Mesenteric fat pad (tissue), 1 donor: ENCODE results near the gene HES4. TPM values are rescaled to one million over a fixed set of nuclear protein-coding genes. Genes with fewer than 3 reads are reported as not detected.
"Not testable (repeated sequence)": the region's sequence is repeated elsewhere in the genome, so short reads cannot be mapped to it uniquely, and the experiment has no call there.

Experiments
- DNase-seq: peaks from one replicate; pipeline ENCODE4 v3.0.0-alpha.2; 2020; ENCODE audit warnings: low spot score
- total RNA-seq: library from RNA; stranded (reverse); fragmentation: NEBNext Ultra II Directional; extraction: Animal tissue kit (Norgen Biotek cat#: 25700); gene quantifications from one replicate; pipeline ENCODE4 v1.2.1, GENCODE V29; 2021
- donor health status: DM: yes; HTN: yes; CAD: no.

The HES4 gene
- total RNA-seq, 1 donor from 2014 or later: 25.5 TPM

DNA sequence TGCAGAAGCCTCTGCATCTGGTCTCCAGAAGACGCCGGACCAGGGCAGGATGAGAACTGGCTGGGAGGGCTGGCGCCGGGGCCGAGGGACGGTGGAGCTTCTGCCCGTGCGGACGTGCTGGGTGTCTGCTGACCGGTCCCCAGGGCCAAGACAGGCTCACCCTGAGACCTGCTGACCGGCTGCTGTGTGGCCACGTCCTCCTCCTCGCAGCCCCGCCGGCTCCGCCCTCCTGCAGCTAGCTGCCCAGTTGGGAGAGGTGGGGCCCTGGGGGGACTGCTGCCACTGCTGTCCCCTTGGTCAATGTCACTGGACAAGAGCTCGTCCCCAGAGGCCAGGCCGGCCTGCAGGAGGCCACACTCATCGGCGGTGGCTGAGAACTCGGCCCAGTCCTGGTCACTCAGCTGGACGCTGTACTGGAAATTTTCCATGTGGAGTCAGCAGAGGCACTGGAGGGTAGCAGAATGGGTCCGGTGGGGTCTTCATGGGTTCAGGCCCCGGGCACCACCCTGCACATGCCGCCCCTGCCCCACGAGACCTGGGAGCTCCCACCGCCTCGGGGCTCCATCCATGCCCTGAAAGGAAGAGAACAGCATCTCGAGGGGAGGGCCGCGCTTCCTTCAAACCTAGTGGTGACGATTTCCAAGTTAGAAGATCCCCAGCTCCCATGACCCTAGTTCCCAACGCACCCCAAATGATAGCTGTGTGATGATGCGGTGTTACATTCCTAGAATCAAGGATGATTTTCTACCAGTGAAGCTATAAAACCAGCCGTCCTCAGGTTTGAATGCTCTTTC lies 19.1 kb downstream of the HES4 start:
- DNase-seq: no peak

- DNase-seq: no peak
These were observed 19.7 kb downstream of the HES4 start for GRCh38 chr1:980137-980571.

GRCh38 chr1:979744-980072 lies 20.2 kb downstream of the HES4 start:
- DNase-seq: no peak

DNA sequence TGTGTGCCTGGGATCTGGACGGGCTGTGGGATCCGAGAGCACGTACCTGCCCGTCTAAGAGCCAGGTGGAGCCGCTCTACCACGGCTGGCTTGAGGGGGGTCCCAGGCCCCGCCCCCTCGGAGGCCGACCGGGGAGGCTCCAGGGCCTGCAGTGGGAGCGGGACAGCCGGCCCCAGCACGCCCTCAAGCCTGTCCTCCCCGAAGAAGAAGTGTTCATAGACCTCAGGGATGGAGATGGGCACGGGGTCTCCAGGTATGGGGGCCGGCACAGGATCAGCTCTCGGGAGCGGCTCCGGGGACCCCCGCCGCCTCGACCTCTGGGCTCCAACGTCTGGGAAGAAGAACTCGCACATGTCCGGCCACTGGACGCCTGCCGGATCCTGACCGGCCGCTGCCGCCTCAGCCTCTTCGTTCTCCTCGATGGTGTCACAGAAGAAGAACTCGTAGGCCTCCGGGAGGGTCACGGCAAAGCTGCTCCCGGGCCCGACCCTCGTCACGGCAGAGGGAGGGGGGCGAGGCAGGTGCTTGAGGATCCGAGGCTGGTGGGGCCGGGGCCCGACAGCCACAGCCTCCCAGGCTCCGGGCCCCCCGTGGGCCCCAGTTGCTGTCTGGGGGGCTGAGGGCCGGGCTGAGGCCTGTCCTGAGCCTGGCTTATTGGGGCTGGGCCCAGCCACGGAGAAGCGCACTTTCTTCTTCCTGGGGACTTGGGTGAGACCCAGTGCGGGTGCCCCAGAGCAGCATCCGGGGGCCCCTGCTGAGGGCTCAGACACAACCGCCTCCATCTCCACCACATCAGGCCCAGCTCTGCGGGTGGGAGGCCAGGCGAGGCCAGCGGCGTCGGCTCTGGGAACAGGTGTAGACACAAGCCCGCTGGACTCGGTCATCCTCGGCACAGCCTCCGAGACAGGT lies 20.8 kb downstream of the HES4 start:
- no peak for DNase-seq

- DNase-seq: no peak
These were observed 21.6 kb downstream of the HES4 start for GRCh38 chr1:978069-978834.

- DNase-seq: not testable (repeated sequence)
These were observed 23.1 kb downstream of the HES4 start for GRCh38 chr1:976791-977190.

GRCh38 chr1:975896-976683 lies 23.8 kb downstream of the HES4 start:
- DNase-seq: no peak

DNA sequence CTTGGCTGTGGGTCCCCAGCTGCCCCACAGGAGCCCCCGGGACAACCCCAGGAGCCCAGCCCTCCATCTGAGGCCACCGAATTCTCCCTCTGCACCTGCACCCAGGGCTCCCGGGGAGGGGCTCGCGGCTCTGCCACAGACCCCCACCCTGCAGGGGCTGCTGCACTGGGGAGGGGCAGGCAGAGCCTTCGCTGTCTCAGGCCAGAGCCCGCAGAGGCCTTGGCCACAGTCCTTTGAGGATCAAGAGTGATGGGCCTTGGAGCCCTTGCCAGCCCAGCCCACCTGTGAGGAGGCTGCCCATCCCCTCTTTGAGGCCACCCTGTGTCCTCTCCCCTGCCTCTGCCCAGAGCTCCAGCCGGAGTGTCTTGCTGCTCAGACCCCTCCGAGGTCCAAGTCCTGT lies 24.5 kb downstream of the HES4 start:
- DNase-seq: no peak

DNA sequence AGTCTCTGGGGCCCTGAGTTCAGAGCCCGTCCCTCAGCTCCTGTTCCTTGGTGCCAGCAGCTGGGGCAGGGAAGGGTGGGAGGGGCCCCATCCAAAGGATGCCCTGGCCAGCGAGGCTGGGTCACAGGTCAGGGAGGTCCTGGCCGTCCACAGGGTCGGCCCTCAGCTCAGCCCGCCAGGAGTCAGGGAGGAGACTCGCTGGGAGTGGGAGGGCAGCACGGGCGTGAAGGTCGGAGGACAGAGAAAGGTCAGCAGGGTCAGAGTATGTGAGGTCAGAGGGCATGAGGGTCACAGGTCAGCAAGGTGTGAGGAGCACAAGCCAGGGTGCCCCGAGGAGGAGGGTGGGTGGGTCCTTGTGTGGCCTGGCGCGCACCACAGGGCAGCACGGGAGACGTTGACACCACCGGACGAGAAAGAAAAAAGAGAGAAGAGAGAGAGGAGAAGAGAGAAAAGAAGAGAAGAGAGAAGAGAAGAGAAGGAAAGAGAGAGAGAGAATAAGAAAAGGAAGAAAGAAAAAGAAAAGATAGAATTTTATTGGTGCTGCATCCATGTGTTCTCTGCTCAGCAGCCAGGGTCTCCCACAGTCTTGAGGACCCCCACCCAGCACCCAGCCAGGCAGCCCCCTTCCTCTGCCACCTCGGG lies 25.1 kb downstream of the HES4 start:
- no peak for DNase-seq

- no peak for DNase-seq
These were observed 25.6 kb downstream of the HES4 start for GRCh38 chr1:974293-974640.

- no peak for DNase-seq
These were observed 26.2 kb downstream of the HES4 start for GRCh38 chr1:973459-974292.

DNA sequence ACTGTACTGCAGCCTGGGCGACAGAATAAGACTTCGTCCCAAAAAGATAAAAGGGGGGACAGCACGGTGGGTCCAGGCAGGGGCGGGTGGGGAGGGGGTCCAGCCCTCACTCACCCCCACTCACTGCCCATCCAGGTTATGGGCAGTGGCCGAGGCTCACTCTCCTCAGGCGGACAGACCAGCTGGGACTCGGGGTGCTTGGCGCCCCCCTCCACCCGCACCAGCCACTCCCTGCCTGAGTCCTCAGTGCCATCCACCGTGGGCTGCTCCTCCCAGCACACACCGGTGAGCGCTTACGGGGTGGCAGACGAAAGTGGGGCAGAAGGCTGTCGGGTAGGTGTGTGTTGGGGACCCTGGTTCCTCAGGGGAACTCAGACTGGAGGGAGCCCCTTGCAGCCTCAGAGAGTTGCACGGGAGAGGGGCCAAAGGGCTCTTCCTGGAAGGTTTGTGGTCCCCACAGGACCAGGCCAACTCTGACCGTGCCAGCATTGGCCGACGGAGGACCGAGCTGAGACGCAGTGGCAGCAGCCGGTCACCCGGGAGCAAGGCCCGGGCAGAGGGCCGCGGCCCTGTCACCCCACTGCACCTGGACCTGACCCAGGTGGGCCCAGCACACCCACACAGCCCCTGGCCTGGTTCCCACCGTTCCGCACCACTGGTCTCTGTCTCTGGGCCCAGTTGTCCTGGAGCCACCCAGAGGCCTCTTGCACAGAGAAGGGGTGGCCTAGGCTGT lies 27.0 kb downstream of the HES4 start:
- no peak for DNase-seq

- no peak for DNase-seq
These were observed 28.0 kb downstream of the HES4 start for GRCh38 chr1:971751-972506.

DNA sequence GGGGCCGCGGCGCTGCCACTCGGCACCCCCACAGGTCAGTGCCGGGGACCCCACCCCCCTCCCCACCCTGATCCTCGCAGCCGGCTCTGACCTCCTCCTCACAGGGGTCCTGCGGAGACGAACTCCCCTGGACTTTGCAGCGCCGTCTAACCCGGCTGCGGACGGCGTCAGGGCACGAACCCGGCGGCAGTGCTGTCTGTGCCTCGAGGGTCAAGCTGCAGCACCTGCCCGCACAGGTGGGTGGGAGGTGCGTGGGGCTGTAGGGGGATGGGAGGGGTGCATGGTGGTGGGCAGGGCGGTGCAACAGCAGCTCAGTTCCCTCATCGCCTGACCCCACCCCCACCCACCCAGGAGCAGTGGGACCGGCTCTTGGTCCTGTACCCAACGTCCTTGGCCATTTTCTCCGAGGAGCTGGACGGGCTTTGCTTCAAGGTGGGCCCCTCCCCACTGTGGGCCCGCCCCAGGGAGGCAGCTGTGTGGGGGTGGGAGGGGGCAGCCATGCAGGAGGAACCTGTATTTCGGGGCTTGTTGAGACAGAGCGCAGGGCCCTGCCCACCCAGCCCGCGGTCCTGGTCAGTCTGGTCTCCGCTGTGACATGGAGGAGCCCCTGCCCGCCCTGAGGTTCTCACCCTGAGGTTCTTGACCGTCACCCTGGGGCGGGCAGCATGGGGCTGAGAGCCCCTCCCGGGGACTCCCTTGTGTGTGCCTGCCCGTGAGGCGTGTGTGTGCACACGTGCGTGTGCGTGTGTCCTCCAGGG lies 28.7 kb downstream of the HES4 start:
- DNase-seq: no peak

DNA sequence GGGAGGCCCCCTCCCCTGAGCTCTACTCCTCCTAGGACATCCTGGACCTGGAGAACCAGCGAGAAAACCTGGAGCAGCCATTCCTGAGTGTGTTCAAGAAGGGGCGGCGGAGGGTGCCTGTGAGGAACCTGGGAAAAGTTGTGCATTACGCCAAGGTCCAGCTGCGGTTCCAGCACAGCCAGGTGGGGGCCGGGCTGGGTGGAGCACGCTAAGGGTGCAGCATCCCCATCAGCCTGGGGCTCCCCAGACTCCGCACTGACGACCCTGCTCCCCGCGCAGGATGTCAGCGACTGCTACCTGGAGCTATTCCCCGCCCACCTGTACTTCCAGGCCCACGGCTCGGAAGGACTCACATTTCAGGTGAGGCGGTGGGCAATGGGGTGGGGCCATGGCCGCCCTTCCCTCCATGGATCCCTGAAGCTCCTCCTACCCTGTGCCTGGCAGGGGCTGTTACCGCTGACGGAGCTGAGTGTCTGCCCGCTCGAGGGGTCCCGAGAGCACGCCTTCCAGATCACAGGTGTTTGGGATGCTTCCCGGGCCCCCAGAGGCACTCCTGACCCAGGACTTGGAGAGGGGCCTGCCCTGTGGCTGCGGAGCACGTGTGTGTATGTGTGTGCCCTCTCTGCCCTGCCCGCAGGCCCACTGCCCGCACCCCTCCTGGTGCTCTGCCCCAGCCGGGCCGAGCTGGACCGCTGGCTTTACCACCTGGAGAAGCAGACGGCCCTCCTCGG lies 29.5 kb downstream of the HES4 start:
- DNase-seq: no peak

- DNase-seq: no peak
These were observed 30.5 kb downstream of the HES4 start for GRCh38 chr1:969260-969855.
